Measurements from ENCODE around the gene ARL6IP5.

- no peak for TF ChIP-seq SMARCC2 (IDR thresholded peaks at IDR 0.05)
- TF ChIP-seq POLR2A (IDR thresholded peaks at IDR 0.05; ENCODE audit: insufficient read depth in 1 of 2, low read depth in 2 of 2, low read length in 2 of 2): no peak
- TF ChIP-seq ZNF670 (CRISPR knock-in tag; IDR thresholded peaks at IDR 0.05; ENCODE audit: borderline replicate concordance): no peak
- no peak for TF ChIP-seq RAD21 (CRISPR knock-in tag; IDR thresholded peaks at IDR 0.05)
- TF ChIP-seq EP300 (IDR thresholded peaks at IDR 0.05; ENCODE audit: low read depth in 2 of 2, low read length in 2 of 2): no peak
- TF ChIP-seq EP300 (CRISPR knock-in tag; IDR thresholded peaks at IDR 0.05; ENCODE audit: borderline replicate concordance): no peak
- no peak for TF ChIP-seq CTCF (CRISPR knock-in tag; IDR thresholded peaks at IDR 0.05)
- TF ChIP-seq, protein P1, sequence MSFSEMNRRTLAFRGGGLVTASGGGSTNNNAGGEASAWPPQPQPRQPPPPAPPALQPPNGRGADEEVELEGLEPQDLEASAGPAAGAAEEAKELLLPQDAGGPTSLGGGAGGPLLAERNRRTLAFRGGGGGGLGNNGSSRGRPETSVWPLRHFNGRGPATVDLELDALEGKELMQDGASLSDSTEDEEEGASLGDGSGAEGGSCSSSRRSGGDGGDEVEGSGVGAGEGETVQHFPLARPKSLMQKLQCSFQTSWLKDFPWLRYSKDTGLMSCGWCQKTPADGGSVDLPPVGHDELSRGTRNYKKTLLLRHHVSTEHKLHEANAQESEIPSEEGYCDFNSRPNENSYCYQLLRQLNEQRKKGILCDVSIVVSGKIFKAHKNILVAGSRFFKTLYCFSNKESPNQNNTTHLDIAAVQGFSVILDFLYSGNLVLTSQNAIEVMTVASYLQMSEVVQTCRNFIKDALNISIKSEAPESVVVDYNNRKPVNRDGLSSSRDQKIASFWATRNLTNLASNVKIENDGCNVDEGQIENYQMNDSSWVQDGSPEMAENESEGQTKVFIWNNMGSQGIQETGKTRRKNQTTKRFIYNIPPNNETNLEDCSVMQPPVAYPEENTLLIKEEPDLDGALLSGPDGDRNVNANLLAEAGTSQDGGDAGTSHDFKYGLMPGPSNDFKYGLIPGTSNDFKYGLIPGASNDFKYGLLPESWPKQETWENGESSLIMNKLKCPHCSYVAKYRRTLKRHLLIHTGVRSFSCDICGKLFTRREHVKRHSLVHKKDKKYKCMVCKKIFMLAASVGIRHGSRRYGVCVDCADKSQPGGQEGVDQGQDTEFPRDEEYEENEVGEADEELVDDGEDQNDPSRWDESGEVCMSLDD (CRISPR knock-in tag; IDR thresholded peaks at IDR 0.05; ENCODE audit: borderline replicate concordance): no peak
Measured at GRCh38 chr3:69094467-69095205, 9.9 kb downstream of the ARL6IP5 start.

All from HepG2 (cell line).